K562 (cell line): Measurements from ENCODE around the gene SPRTN. TPM values are rescaled to one million over a fixed set of nuclear protein-coding genes. Genes with fewer than 3 reads are reported as not detected.

Experiments
- ARNT ChIP-seq, 2 experiments: fragments of 450-650 bp; IDR thresholded peaks; 2 replicates each; pipeline ENCODE4 v1.6.1; 2016; ENCODE audit warnings: mild to moderate bottlenecking in 1 of 2
- BCLAF1 ChIP-seq, 2 experiments: fragments of 450-650 bp in 1 of 2; IDR thresholded peaks; 2 replicates each; pipeline ENCODE4 v1.6.1; 2011 to 2017; ENCODE audit warnings: low read depth in 2 of 2, antibody characterized with exemption in 1 of 2, borderline replicate concordance in 1 of 2, low read length in 1 of 2, mild to moderate bottlenecking in 1 of 2, mixed read lengths in 1 of 2; ENCODE audit not compliant: control insufficient read depth in 1 of 2
- CBX8 ChIP-seq: fragments of 200-600 bp; sonication (generic); IDR thresholded peaks from 2 replicates; pipeline ENCODE4 v1.6.1; 2012; ENCODE audit warnings: borderline replicate concordance, mixed run types, low read depth, mild to moderate bottlenecking, moderate library complexity, mixed read lengths, low read length, control low read depth, inconsistent platforms; ENCODE audit not compliant: poor library complexity, severe bottlenecking; ENCODE audit errors: extremely low read depth
- E2F3 ChIP-seq: fragments of 250-450 bp; sonication (Bioruptor Pico); IDR thresholded peaks from 2 replicates; pipeline ENCODE4 v1.4.0; 2020; ENCODE audit warnings: mild to moderate bottlenecking
- FOSL1 ChIP-seq: fragments of 200-800 bp; sonication (Bioruptor generic); conservative IDR thresholded peaks from 2 replicates; pipeline ENCODE4 v1.6.1; 2016; ENCODE audit warnings: missing genetic modification characterization, missing compliant biosample characterization
- FOXJ2 ChIP-seq: fragments of 200-800 bp; sonication (Bioruptor generic); IDR thresholded peaks from 2 replicates; pipeline ENCODE4 v1.6.1; 2016; ENCODE audit warnings: missing genetic modification characterization, missing compliant biosample characterization
- HNRNPLL ChIP-seq: fragments of 200-400 bp; formaldehyde crosslinking; IDR thresholded peaks from 2 replicates; pipeline ENCODE4 v1.6.1; 2017; ENCODE audit warnings: low read length, low read depth, mild to moderate bottlenecking; ENCODE audit not compliant: poor library complexity, severe bottlenecking
- NFATC3 ChIP-seq: fragments of 450-650 bp; IDR thresholded peaks from 2 replicates; pipeline ENCODE4 v1.6.1; 2017; ENCODE audit warnings: mild to moderate bottlenecking
- NFIC ChIP-seq: fragments of 450-650 bp; IDR thresholded peaks from 2 replicates; pipeline ENCODE4 v1.6.1; 2017; ENCODE audit warnings: mild to moderate bottlenecking, inconsistent platforms
- NR2F6 ChIP-seq: fragments of 450-650 bp; formaldehyde crosslinking; IDR thresholded peaks from 2 replicates; pipeline ENCODE4 v1.4.0; 2020; ENCODE audit warnings: mild to moderate bottlenecking
- NR4A1 ChIP-seq, 2 experiments: fragments of 250-450 bp in 1 of 2; fragments of 450-650 bp in 1 of 2; sonication (Bioruptor Pico) in 1 of 2; IDR thresholded peaks; 2 replicates each; pipeline versions ENCODE4 v1.4.0 to v1.6.1; 2016 to 2020; ENCODE audit warnings: mild to moderate bottlenecking in 2 of 2, missing compliant biosample characterization in 1 of 2, missing genetic modification characterization in 1 of 2, moderate library complexity in 1 of 2
- PCBP2 ChIP-seq: fragments of 200-400 bp; formaldehyde crosslinking; IDR thresholded peaks from 2 replicates; pipeline ENCODE4 v1.6.1; 2018; ENCODE audit warnings: low read length, low read depth, mild to moderate bottlenecking, moderate library complexity; ENCODE audit not compliant: poor library complexity, severe bottlenecking
- POLR2AphosphoS5 ChIP-seq: IDR thresholded peaks from 2 replicates; pipeline ENCODE4 v1.6.1; 2011; ENCODE audit warnings: mild to moderate bottlenecking, low read depth, low read length, moderate library complexity; ENCODE audit not compliant: control insufficient read depth, insufficient read depth
- POLR2B ChIP-seq: fragments of 450-650 bp; IDR thresholded peaks from 2 replicates; pipeline ENCODE4 v1.6.1; 2018; ENCODE audit warnings: low read depth; ENCODE audit not compliant: partially characterized antibody
- RBM34 ChIP-seq: fragments of 200-400 bp; formaldehyde crosslinking; IDR thresholded peaks from 2 replicates; pipeline ENCODE4 v1.6.1; 2018; ENCODE audit warnings: low read length, borderline replicate concordance; ENCODE audit not compliant: insufficient read depth
- SMAD4 ChIP-seq: fragments of 250-450 bp; sonication (Bioruptor Pico); conservative IDR thresholded peaks from 2 replicates; pipeline ENCODE4 v1.8.0; 2021; ENCODE audit warnings: inconsistent platforms, mild to moderate bottlenecking, moderate library complexity
- TCF7L2 ChIP-seq: fragments of 150-350 bp; IDR thresholded peaks from 2 replicates; pipeline ENCODE4 v1.6.1; 2016; ENCODE audit warnings: low read depth, mild to moderate bottlenecking, low read length, moderate library complexity
- THAP7 ChIP-seq: fragments of 250-450 bp; sonication (Bioruptor Pico); IDR thresholded peaks from 2 replicates; pipeline ENCODE4 v1.5.0; 2021
- ZBTB17 ChIP-seq: fragments of 450-650 bp; formaldehyde crosslinking; IDR thresholded peaks from 2 replicates; pipeline ENCODE4 v1.4.0; 2020; ENCODE audit warnings: mild to moderate bottlenecking
- ZBTB9 ChIP-seq: fragments of 450-650 bp; formaldehyde crosslinking; IDR thresholded peaks from 2 replicates; pipeline ENCODE4 v1.4.0; 2020; ENCODE audit warnings: mild to moderate bottlenecking, moderate library complexity
- ZNF174 ChIP-seq: fragments of 250-450 bp; sonication (Bioruptor Pico); IDR thresholded peaks from 2 replicates; pipeline ENCODE4 v1.4.0; 2020; ENCODE audit warnings: mild to moderate bottlenecking
- ZNF354B ChIP-seq: fragments of 250-450 bp; sonication (Bioruptor Pico); IDR thresholded peaks from 2 replicates; pipeline ENCODE4 v1.4.0; 2020
- ZNF445 ChIP-seq: fragments of 250-450 bp; sonication (Bioruptor Pico); IDR thresholded peaks from 2 replicates; pipeline ENCODE4 v1.4.0; 2020; ENCODE audit warnings: low read depth, mild to moderate bottlenecking, moderate library complexity
- polyA plus RNA-seq, 8 experiments: library from polyadenylated mRNA; depleted of rRNA in 4 of 8; stranded (reverse) in 5 of 8; unstranded in 3 of 8; fragments of >200 nt; fragmentation: Nextera tagmentation in 2 of 8; fragmentation: Illumina TruSeq in 1 of 8; extraction: Ambion mirVana in 2 of 8; extraction: Trizol in 1 of 8; gene quantifications; 2 replicates each; pipeline versions ENCODE4 v1.2.1 to v1.2.3, GENCODE V29; 2011 to 2014; ENCODE audit warnings: inconsistent platforms in 1 of 8, missing spikeins in 1 of 8
- total RNA-seq, 7 experiments: library from RNA; depleted of rRNA in 6 of 7; stranded (reverse); fragments of >200 nt in 6 of 7; fragmentation: Illumina TruSeq in 2 of 7; extraction: Trizol in 2 of 7; gene quantifications; 2 replicates each; pipeline versions ENCODE4 v1.2.1 to v1.2.3, GENCODE V29; 2011 to 2021; ENCODE audit warnings: low replicate concordance in 1 of 7

SPRTN gene
- total and polyA plus RNA-seq, 9 of the 15 experiments (the other 6 are each of a cell fraction or from before 2014, with no cell fraction given), result 8.1 to 32.5 (median 21.2) TPM

GRCh38 chr1:231337472-231338269 lies 422 bp upstream of the SPRTN start, which contains the start of gene EXOC8 (continued):
- no peak for TF ChIP-seq ARNT (IDR thresholded peaks at IDR 0.05)
- TF ChIP-seq ZNF445 (CRISPR knock-in tag), result no peak
- TF ChIP-seq FOXJ2 (tag), result no peak
- TF ChIP-seq E2F3, result no peak
- no peak for TF ChIP-seq RBM34
- no peak for TF ChIP-seq TCF7L2
- peak; percentile 80 for TF ChIP-seq ZBTB17 (CRISPR knock-in tag)
- peak; percentile 58 for TF ChIP-seq POLR2AphosphoS5
- TF ChIP-seq PCBP2, result no peak
- TF ChIP-seq ZNF354B (CRISPR knock-in tag), result no peak
- peak; percentile 53 for TF ChIP-seq SMAD4 (CRISPR knock-in tag)
- 0 out of 2 replicates have a peak, but pooled peaks have one; percentile 45 for TF ChIP-seq THAP7 (CRISPR knock-in tag)
- TF ChIP-seq NR2F6, result no peak
- TF ChIP-seq ZNF174 (CRISPR knock-in tag), result no peak
- peak; percentile 62 for TF ChIP-seq HNRNPLL
- peak; percentile 100 for TF ChIP-seq POLR2B
- TF ChIP-seq NFIC, result no peak
- 0 out of 2 replicates have a peak, but pooled peaks have one; percentile 59 for TF ChIP-seq NR4A1 (CRISPR knock-in tag; IDR thresholded peaks at IDR 0.05)
- peak; percentile 63 for TF ChIP-seq NR4A1 (tag; IDR thresholded peaks at IDR 0.05)
- no peak for TF ChIP-seq FOSL1 (tag)
- no peak for TF ChIP-seq CBX8
- TF ChIP-seq BCLAF1 (IDR thresholded peaks at IDR 0.05; ENCODE audit: borderline replicate concordance in 1 of 2, control insufficient read depth in 1 of 2, low read depth in 2 of 2, low read length in 1 of 2), result no peak
- TF ChIP-seq NFATC3, result no peak
- peak; percentile 19; the same call in 1 of the 2 replicates for TF ChIP-seq ZBTB9 (CRISPR knock-in tag)
